ENCODE data around the gene CXCL12.

DNA sequence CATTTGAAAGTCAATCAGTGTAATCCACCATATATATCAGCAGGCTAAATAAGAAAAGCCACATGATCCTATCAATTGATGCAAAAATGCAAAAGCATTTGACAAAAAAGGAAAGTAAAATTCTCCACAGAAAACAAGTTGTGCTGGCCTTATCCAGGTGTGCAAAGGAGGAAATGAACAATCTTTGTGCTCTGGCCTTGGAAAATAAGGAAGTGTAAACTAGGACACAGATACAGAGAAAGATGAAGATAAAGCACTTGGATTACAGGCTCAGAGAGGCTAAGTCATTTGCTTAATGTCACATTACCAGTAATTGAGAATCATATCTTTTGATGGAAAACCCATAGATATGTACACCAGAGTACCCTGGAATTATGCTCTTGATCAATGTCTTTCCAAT, 54.5 kb downstream of the CXCL12 start:
- TF ChIP-seq, protein P1, sequence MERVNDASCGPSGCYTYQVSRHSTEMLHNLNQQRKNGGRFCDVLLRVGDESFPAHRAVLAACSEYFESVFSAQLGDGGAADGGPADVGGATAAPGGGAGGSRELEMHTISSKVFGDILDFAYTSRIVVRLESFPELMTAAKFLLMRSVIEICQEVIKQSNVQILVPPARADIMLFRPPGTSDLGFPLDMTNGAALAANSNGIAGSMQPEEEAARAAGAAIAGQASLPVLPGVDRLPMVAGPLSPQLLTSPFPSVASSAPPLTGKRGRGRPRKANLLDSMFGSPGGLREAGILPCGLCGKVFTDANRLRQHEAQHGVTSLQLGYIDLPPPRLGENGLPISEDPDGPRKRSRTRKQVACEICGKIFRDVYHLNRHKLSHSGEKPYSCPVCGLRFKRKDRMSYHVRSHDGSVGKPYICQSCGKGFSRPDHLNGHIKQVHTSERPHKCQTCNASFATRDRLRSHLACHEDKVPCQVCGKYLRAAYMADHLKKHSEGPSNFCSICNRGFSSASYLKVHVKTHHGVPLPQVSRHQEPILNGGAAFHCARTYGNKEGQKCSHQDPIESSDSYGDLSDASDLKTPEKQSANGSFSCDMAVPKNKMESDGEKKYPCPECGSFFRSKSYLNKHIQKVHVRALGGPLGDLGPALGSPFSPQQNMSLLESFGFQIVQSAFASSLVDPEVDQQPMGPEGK (CRISPR knock-in tag; IDR thresholded peaks at IDR 0.05; ENCODE audit: borderline replicate concordance) = no peak
- TF ChIP-seq RARB (CRISPR knock-in tag; IDR thresholded peaks at IDR 0.05) (no peak), ZFP3 (CRISPR knock-in tag; IDR thresholded peaks at IDR 0.05) (no peak), ZC3H10 (CRISPR knock-in tag; IDR thresholded peaks at IDR 0.05) (no peak), CSRNP3 (CRISPR knock-in tag; IDR thresholded peaks at IDR 0.05) (no peak), ZNF8 (CRISPR knock-in tag; IDR thresholded peaks at IDR 0.05) (no peak), ISL1 (CRISPR knock-in tag; IDR thresholded peaks at IDR 0.05) (no peak), BACH2 (CRISPR knock-in tag; IDR thresholded peaks at IDR 0.05; ENCODE audit: borderline replicate concordance) (no peak), ZNF70 (CRISPR knock-in tag; IDR thresholded peaks at IDR 0.05) (no peak)
- TF ChIP-seq, protein P2, sequence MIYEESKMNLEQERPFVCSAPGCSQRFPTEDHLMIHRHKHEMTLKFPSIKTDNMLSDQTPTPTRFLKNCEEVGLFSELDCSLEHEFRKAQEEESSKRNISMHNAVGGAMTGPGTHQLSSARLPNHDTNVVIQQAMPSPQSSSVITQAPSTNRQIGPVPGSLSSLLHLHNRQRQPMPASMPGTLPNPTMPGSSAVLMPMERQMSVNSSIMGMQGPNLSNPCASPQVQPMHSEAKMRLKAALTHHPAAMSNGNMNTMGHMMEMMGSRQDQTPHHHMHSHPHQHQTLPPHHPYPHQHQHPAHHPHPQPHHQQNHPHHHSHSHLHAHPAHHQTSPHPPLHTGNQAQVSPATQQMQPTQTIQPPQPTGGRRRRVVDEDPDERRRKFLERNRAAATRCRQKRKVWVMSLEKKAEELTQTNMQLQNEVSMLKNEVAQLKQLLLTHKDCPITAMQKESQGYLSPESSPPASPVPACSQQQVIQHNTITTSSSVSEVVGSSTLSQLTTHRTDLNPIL (CRISPR knock-in tag; IDR thresholded peaks at IDR 0.05; ENCODE audit: low read depth) = no peak
- TF ChIP-seq, protein P3, sequence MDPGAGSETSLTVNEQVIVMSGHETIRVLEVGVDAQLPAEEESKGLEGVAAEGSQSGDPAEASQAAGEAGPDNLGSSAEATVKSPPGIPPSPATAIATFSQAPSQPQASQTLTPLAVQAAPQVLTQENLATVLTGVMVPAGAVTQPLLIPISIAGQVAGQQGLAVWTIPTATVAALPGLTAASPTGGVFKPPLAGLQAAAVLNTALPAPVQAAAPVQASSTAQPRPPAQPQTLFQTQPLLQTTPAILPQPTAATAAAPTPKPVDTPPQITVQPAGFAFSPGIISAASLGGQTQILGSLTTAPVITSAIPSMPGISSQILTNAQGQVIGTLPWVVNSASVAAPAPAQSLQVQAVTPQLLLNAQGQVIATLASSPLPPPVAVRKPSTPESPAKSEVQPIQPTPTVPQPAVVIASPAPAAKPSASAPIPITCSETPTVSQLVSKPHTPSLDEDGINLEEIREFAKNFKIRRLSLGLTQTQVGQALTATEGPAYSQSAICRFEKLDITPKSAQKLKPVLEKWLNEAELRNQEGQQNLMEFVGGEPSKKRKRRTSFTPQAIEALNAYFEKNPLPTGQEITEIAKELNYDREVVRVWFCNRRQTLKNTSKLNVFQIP (CRISPR knock-in tag; IDR thresholded peaks at IDR 0.05; ENCODE audit: borderline replicate concordance, low read depth) = no peak
